ENCODE results near the gene KCNN3.

The KCNN3 gene

GRCh38 chr1:154891452-154891851, 21.4 kb upstream of the KCNN3 start:
- TF ChIP-seq, protein P1, sequence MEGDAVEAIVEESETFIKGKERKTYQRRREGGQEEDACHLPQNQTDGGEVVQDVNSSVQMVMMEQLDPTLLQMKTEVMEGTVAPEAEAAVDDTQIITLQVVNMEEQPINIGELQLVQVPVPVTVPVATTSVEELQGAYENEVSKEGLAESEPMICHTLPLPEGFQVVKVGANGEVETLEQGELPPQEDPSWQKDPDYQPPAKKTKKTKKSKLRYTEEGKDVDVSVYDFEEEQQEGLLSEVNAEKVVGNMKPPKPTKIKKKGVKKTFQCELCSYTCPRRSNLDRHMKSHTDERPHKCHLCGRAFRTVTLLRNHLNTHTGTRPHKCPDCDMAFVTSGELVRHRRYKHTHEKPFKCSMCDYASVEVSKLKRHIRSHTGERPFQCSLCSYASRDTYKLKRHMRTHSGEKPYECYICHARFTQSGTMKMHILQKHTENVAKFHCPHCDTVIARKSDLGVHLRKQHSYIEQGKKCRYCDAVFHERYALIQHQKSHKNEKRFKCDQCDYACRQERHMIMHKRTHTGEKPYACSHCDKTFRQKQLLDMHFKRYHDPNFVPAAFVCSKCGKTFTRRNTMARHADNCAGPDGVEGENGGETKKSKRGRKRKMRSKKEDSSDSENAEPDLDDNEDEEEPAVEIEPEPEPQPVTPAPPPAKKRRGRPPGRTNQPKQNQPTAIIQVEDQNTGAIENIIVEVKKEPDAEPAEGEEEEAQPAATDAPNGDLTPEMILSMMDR (IDR thresholded peaks at IDR 0.05; ENCODE audit: control extremely low read depth, extremely low read depth, low read depth, missing control alignments): no peak
- ChIA-PET CTCF (interaction anchor here (1.0 to 2.2 kb wide), 6 partner anchors 9 to 332 kb away, joined by 3 to 12 read pairs (median 4); no protein-coding TSS in a partner anchor), POLR2A (no interaction called here)
- no peak for DNase-seq (ENCODE audit: extremely low spot score)

DNA sequence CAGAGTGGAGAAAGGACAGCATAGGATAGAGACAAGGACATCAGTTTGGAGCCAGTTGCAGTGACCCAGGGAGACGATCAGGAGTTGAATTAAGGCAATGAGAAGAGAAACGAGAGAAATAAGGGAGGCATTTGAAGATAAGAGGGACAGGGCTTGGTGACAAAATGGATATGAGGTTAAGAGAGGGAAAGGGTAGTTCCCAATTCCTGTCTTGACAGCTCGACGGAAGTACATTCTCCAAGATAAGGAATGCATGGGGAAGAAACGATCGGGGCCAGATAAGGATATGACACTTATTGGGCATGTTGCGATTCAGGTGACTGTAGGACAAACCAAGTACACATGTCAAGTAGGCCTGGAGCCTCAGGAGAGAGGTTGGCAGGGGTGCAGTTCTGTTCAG, 18.7 kb upstream of the KCNN3 start:
- TF ChIP-seq, protein P1 (IDR thresholded peaks at IDR 0.05; ENCODE audit: control extremely low read depth, extremely low read depth, low read depth, missing control alignments): no peak
- no peak for DNase-seq (ENCODE audit: extremely low spot score)
- ChIA-PET POLR2A (no interaction called here), CTCF (interaction anchor here (1.1 kb wide), 1 partner anchor 219 kb away, joined by 3 read pairs; no protein-coding TSS in a partner anchor)

- TF ChIP-seq, protein P1 (IDR thresholded peaks at IDR 0.05; ENCODE audit: control extremely low read depth, extremely low read depth, low read depth, missing control alignments): no peak
- ChIA-PET POLR2A (no interaction called here), CTCF (no interaction called here)
- no peak for DNase-seq (ENCODE audit: extremely low spot score)
Measured at GRCh38 chr1:154886281-154887015, 16.4 kb upstream of the KCNN3 start.

GRCh38 chr1:154884869-154885701, 15.0 kb upstream of the KCNN3 start:
- no peak for DNase-seq (ENCODE audit: extremely low spot score)
- CTCF ChIA-PET: interaction anchor here (1.1 to 4.5 kb wide), 3 partner anchors 25 to 216 kb away, joined by 3 to 31 read pairs (median 5); no protein-coding TSS in a partner anchor
- TF ChIP-seq, protein P1 (IDR thresholded peaks at IDR 0.05; ENCODE audit: control extremely low read depth, extremely low read depth, low read depth, missing control alignments): no peak
- POLR2A ChIA-PET: no interaction called here

DNA sequence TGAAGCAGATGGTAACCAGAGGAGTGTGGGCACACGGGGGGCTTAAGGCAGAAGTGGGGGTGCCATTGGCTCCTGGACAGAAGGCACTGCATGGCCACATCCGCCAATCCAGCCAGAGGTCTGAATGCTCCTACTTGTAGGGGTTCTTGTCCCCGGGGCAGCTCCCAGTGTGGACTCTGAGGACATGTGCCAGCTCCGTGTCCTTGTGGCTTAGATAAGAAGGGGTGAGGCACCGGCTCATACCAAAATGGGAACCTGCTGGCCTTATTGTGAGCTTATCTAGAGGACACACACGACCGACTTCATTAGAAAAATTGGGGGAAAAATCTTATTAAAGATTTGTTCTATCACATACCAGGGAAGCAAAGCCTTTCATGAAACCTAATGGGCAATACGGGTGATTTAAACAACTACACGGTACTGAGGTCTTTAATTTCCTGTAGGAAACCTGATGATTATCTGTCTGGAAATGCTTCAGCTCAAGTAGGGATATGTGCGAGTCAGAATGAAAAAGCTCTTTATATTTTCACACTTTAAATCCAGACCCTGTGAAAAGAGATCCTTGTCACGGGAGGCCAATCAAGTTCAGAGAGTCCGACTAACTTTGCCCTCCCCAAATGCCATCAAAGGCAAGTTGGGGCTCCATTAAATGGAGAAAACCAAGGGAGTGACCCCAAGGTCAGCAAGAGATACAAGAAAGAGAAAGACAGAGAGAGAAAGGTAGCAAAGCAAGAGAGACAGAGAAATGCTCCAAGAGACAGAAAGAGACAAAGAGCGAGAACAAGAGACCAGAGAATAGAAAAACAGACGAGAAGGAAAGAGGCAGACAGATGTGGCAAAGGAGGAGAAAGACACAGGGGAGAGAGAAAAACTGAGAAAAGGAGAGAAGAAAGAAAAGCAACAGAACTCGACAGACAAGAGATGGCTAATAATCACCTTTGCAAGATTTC, 14.1 kb upstream of the KCNN3 start:
- POLR2A ChIA-PET: no interaction called here
- DNase-seq (ENCODE audit: extremely low spot score): no peak
- CTCF ChIA-PET: interaction anchor here (0.8 to 4.5 kb wide), 5 partner anchors 11 to 215 kb away, joined by 3 to 31 read pairs (median 3); no protein-coding TSS in a partner anchor
- TF ChIP-seq, protein P1 (IDR thresholded peaks at IDR 0.05; ENCODE audit: control extremely low read depth, extremely low read depth, low read depth, missing control alignments): no peak
